Measurements from ENCODE around the gene RNF182. TPM values are rescaled to one million over a fixed set of nuclear protein-coding genes. Genes with fewer than 3 reads are reported as not detected.
"Not testable (repeated sequence)": the region's sequence is repeated elsewhere in the genome, so short reads cannot be mapped to it uniquely, and the experiment has no call there.

The RNF182 gene
- total RNA-seq, 2 experiments from 2014 or later = 0.11 to 0.20 TPM

GRCh38 chr6:13953061-13953705 is 28.4 kb downstream of the RNF182 start:
- ChIA-PET POLR2A (no interaction called here), CTCF (no interaction called here)
- no peaks in the 10 kb centered on the region for H3K9me3 ChIP-seq (ENCODE audit: control insufficient read depth in 1 of 2, insufficient read depth in 1 of 2, low read length in 2 of 2)
- Mint-ChIP-seq H3K4me3 (no peak overlapping the region), H3K27ac (no peak overlapping the region), H3K9me3 (no peaks in the 10 kb centered on the region), H3K36me3 (ENCODE audit: low read depth) (no peaks in the 10 kb centered on the region), H3K4me1 (ENCODE audit: low read depth) (no peaks in the 10 kb centered on the region), H3K27me3 (peaks cover 14% of the 10 kb centered on the region)
- no peak for ATAC-seq (ENCODE audit: poor library complexity)
- TF ChIP-seq, protein P1, sequence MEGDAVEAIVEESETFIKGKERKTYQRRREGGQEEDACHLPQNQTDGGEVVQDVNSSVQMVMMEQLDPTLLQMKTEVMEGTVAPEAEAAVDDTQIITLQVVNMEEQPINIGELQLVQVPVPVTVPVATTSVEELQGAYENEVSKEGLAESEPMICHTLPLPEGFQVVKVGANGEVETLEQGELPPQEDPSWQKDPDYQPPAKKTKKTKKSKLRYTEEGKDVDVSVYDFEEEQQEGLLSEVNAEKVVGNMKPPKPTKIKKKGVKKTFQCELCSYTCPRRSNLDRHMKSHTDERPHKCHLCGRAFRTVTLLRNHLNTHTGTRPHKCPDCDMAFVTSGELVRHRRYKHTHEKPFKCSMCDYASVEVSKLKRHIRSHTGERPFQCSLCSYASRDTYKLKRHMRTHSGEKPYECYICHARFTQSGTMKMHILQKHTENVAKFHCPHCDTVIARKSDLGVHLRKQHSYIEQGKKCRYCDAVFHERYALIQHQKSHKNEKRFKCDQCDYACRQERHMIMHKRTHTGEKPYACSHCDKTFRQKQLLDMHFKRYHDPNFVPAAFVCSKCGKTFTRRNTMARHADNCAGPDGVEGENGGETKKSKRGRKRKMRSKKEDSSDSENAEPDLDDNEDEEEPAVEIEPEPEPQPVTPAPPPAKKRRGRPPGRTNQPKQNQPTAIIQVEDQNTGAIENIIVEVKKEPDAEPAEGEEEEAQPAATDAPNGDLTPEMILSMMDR (IDR thresholded peaks at IDR 0.05) = no peak
- H3K36me3 ChIP-seq (ENCODE audit: insufficient read depth, low read length) = no peaks in the 10 kb centered on the region
- H3K27ac ChIP-seq (ENCODE audit: low read depth in 1 of 2, low read length in 2 of 2) = no peak overlapping the region
- H3K27me3 ChIP-seq (ENCODE audit: control insufficient read depth in 1 of 2, insufficient read depth in 2 of 2, low read length in 2 of 2) = peaks cover 0 to 8% of the 10 kb centered on the region in 2 experiments
- DNase-seq = no peak
- H3K4me1 ChIP-seq (ENCODE audit: insufficient read depth, low read length) = no peaks in the 10 kb centered on the region
- H3K4me3 ChIP-seq (ENCODE audit: low read length) = no peak overlapping the region
- intact Hi-C loops (cut with DNase I, micrococcal nuclease) = no loop called here

- H3K36me3 Mint-ChIP-seq (ENCODE audit: low read depth) = no peaks in the 10 kb centered on the region
- DNase-seq (no peak), ATAC-seq (ENCODE audit: poor library complexity) (no peak)
- H3K27me3 Mint-ChIP-seq = peaks cover 45% of the 10 kb centered on the region
- ChIA-PET POLR2A (no interaction called here), CTCF (no interaction called here)
- Histone ChIP-seq H3K9me3 (ENCODE audit: control insufficient read depth in 1 of 2, insufficient read depth in 1 of 2, low read length in 2 of 2) (no peaks in the 10 kb centered on the region), H3K4me1 (ENCODE audit: insufficient read depth, low read length) (no peaks in the 10 kb centered on the region), H3K27me3 (ENCODE audit: control insufficient read depth in 1 of 2, insufficient read depth in 2 of 2, low read length in 2 of 2) (peaks cover 4 to 20% of the 10 kb centered on the region in 2 experiments), H3K36me3 (ENCODE audit: insufficient read depth, low read length) (no peaks in the 10 kb centered on the region), H3K27ac (ENCODE audit: low read depth in 1 of 2, low read length in 2 of 2) (no peak overlapping the region), H3K4me3 (ENCODE audit: low read length) (no peak overlapping the region)
- no peak overlapping the region for H3K27ac Mint-ChIP-seq
- no peaks in the 10 kb centered on the region for H3K9me3 Mint-ChIP-seq
- no peak overlapping the region for H3K4me3 Mint-ChIP-seq
- TF ChIP-seq, protein P1 (IDR thresholded peaks at IDR 0.05) = no peak
- intact Hi-C loops (cut with DNase I, micrococcal nuclease) = no loop called here
- no peaks in the 10 kb centered on the region for H3K4me1 Mint-ChIP-seq (ENCODE audit: low read depth)
Observed at GRCh38 chr6:13965582-13966127, 40.9 kb downstream of the RNF182 start.

DNA sequence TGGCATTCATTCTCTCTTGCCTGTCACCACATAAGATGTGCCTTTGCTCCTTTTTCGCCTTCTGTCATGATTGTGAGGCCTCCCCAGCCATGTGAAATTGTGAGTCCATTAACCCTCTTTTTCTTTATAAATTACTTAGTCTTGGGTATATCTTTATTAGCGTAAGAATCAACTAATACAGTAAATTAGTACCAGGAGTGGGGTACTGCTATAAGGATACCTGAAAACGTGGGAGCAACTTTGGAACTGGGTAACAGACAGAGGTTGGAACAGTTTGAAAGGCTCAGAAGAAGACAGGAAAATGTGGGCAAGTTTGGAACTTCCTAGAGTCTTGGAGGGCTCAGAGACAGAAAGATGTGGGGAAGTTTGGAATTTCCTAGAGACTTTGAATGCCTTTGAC is 46.6 kb downstream of the RNF182 start:
- no peaks in the 10 kb centered on the region for H3K4me1 ChIP-seq (ENCODE audit: insufficient read depth, low read length)
- H3K36me3 ChIP-seq (ENCODE audit: insufficient read depth, low read length) = no peaks in the 10 kb centered on the region
- H3K36me3 Mint-ChIP-seq (ENCODE audit: low read depth) = peaks cover 11% of the 10 kb centered on the region
- peaks cover 21% of the 10 kb centered on the region for H3K27me3 Mint-ChIP-seq
- no peaks in the 10 kb centered on the region for H3K4me1 Mint-ChIP-seq (ENCODE audit: low read depth)
- H3K4me3 Mint-ChIP-seq = no peak overlapping the region
- TF ChIP-seq, protein P1 (IDR thresholded peaks at IDR 0.05) = no peak
- H3K27ac Mint-ChIP-seq = no peak overlapping the region
- H3K4me3 ChIP-seq (ENCODE audit: low read length) = no peak overlapping the region
- DNase-seq = no peak
- H3K9me3 ChIP-seq (ENCODE audit: control insufficient read depth in 1 of 2, insufficient read depth in 1 of 2, low read length in 2 of 2) = peaks cover 9% of the 10 kb centered on the region in 2 experiments
- no peak overlapping the region for H3K27ac ChIP-seq (ENCODE audit: low read depth in 1 of 2, low read length in 2 of 2)
- intact Hi-C loops (cut with DNase I, micrococcal nuclease) = no loop called here
- ChIA-PET CTCF (no interaction called here), POLR2A (no interaction called here)
- peaks cover 7% of the 10 kb centered on the region for H3K9me3 Mint-ChIP-seq
- peaks cover 5% of the 10 kb centered on the region in 2 experiments for H3K27me3 ChIP-seq (ENCODE audit: control insufficient read depth in 1 of 2, insufficient read depth in 2 of 2, low read length in 2 of 2)
- ATAC-seq (ENCODE audit: poor library complexity) = no peak

GRCh38 chr6:13972602-13973001 is 47.9 kb downstream of the RNF182 start:
- Mint-ChIP-seq H3K36me3 (ENCODE audit: low read depth) (peaks cover 11% of the 10 kb centered on the region), H3K27me3 (peaks cover 28% of the 10 kb centered on the region)
- intact Hi-C loops (cut with DNase I, micrococcal nuclease); H3K9me3 Mint-ChIP-seq; H3K9me3 ChIP-seq (ENCODE audit: control insufficient read depth in 1 of 2, insufficient read depth in 1 of 2, low read length in 2 of 2); H3K4me3 ChIP-seq (ENCODE audit: low read length); H3K4me1 ChIP-seq (ENCODE audit: insufficient read depth, low read length); CTCF ChIA-PET; H3K36me3 ChIP-seq (ENCODE audit: insufficient read depth, low read length); H3K27me3 ChIP-seq (ENCODE audit: control insufficient read depth in 1 of 2, insufficient read depth in 2 of 2, low read length in 2 of 2); H3K27ac Mint-ChIP-seq; DNase-seq; H3K4me3 Mint-ChIP-seq; ATAC-seq (ENCODE audit: poor library complexity); H3K4me1 Mint-ChIP-seq (ENCODE audit: low read depth); H3K27ac ChIP-seq (ENCODE audit: low read depth in 1 of 2, low read length in 2 of 2); POLR2A ChIA-PET: not testable (repeated sequence)

- H3K27ac Mint-ChIP-seq; H3K9me3 Mint-ChIP-seq; CTCF ChIA-PET; intact Hi-C loops (cut with DNase I, micrococcal nuclease); H3K4me1 Mint-ChIP-seq (ENCODE audit: low read depth); H3K4me3 Mint-ChIP-seq; POLR2A ChIA-PET; H3K4me1 ChIP-seq (ENCODE audit: insufficient read depth, low read length); H3K4me3 ChIP-seq (ENCODE audit: low read length); H3K27me3 ChIP-seq (ENCODE audit: control insufficient read depth in 1 of 2, insufficient read depth in 2 of 2, low read length in 2 of 2); H3K36me3 ChIP-seq (ENCODE audit: insufficient read depth, low read length); H3K27ac ChIP-seq (ENCODE audit: low read depth in 1 of 2, low read length in 2 of 2); H3K9me3 ChIP-seq (ENCODE audit: control insufficient read depth in 1 of 2, insufficient read depth in 1 of 2, low read length in 2 of 2); DNase-seq; ATAC-seq (ENCODE audit: poor library complexity): not testable (repeated sequence)
- Mint-ChIP-seq H3K36me3 (ENCODE audit: low read depth) (peaks cover 11% of the 10 kb centered on the region), H3K27me3 (peaks cover 32% of the 10 kb centered on the region)
Observed at GRCh38 chr6:13973422-13973821, 48.7 kb downstream of the RNF182 start.

All from CD4-positive, alpha-beta T cell (primary cell).